ENCODE results near the gene XIAP. TPM values are rescaled to one million over a fixed set of nuclear protein-coding genes. Genes with fewer than 3 reads are reported as not detected.

Gene XIAP
- total RNA-seq, 1 donor from 2014 or later = 48.1 TPM

DNA sequence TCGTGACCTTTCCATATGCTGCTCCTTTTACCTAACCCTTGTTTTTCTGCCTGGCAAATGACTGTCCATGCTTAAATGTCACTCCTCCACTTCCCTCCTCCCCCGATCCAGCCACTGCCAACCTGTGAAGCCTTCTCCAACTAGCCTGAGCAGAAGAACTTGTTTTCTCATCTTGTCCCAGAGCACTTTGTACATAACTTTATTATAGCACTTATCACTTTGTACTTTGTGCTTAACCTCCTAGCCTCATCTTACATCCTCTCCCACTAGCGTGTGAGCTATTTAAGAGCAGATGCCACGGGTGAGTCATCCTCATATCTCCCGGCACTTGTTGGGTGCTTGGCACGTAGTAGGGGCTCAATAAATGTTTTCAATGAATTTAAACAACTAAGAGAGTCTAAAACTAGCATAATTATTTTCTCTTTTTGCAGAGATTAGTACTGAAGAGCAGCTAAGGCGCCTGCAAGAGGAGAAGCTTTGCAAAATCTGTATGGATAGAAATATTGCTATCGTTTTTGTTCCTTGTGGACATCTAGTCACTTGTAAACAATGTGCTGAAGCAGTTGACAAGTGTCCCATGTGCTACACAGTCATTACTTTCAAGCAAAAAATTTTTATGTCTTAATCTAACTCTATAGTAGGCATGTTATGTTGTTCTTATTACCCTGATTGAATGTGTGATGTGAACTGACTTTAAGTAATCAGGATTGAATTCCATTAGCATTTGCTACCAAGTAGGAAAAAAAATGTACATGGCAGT lies 46.9 kb downstream of the XIAP start:
- DNase-seq (ENCODE audit: low spot score) = no peak
- no peak overlapping the region for H3K4me3 Mint-ChIP-seq (ENCODE audit: unreplicated experiment)
- TF ChIP-seq, protein P1, sequence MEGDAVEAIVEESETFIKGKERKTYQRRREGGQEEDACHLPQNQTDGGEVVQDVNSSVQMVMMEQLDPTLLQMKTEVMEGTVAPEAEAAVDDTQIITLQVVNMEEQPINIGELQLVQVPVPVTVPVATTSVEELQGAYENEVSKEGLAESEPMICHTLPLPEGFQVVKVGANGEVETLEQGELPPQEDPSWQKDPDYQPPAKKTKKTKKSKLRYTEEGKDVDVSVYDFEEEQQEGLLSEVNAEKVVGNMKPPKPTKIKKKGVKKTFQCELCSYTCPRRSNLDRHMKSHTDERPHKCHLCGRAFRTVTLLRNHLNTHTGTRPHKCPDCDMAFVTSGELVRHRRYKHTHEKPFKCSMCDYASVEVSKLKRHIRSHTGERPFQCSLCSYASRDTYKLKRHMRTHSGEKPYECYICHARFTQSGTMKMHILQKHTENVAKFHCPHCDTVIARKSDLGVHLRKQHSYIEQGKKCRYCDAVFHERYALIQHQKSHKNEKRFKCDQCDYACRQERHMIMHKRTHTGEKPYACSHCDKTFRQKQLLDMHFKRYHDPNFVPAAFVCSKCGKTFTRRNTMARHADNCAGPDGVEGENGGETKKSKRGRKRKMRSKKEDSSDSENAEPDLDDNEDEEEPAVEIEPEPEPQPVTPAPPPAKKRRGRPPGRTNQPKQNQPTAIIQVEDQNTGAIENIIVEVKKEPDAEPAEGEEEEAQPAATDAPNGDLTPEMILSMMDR (IDR thresholded peaks at IDR 0.05; ENCODE audit: unreplicated experiment) = no peak
- H3K27me3 Mint-ChIP-seq (ENCODE audit: unreplicated experiment) = no peaks in the 10 kb centered on the region
- peak overlapping the region; percentile 82 for H3K27ac Mint-ChIP-seq (ENCODE audit: unreplicated experiment)
- peaks cover 4% of the 10 kb centered on the region for H3K4me1 Mint-ChIP-seq (ENCODE audit: unreplicated experiment)
- peaks cover 13% of the 10 kb centered on the region for H3K36me3 Mint-ChIP-seq (ENCODE audit: low read depth, unreplicated experiment)
- no peaks in the 10 kb centered on the region for H3K9me3 Mint-ChIP-seq (ENCODE audit: unreplicated experiment)

DNA sequence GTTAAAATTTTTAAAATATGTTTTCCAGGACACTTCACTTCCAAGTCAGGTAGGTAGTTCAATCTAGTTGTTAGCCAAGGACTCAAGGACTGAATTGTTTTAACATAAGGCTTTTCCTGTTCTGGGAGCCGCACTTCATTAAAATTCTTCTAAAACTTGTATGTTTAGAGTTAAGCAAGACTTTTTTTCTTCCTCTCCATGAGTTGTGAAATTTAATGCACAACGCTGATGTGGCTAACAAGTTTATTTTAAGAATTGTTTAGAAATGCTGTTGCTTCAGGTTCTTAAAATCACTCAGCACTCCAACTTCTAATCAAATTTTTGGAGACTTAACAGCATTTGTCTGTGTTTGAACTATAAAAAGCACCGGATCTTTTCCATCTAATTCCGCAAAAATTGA lies 49.7 kb downstream of the XIAP start:
- TF ChIP-seq, protein P1 (IDR thresholded peaks at IDR 0.05; ENCODE audit: unreplicated experiment) = no peak
- H3K4me1 Mint-ChIP-seq (ENCODE audit: unreplicated experiment) = peaks cover 4% of the 10 kb centered on the region
- DNase-seq (ENCODE audit: low spot score) = no peak
- no peak overlapping the region for H3K4me3 Mint-ChIP-seq (ENCODE audit: unreplicated experiment)
- no peaks in the 10 kb centered on the region for H3K9me3 Mint-ChIP-seq (ENCODE audit: unreplicated experiment)
- no peaks in the 10 kb centered on the region for H3K27me3 Mint-ChIP-seq (ENCODE audit: unreplicated experiment)
- no peak overlapping the region for H3K27ac Mint-ChIP-seq (ENCODE audit: unreplicated experiment)
- peaks cover 13% of the 10 kb centered on the region for H3K36me3 Mint-ChIP-seq (ENCODE audit: low read depth, unreplicated experiment)

DNA sequence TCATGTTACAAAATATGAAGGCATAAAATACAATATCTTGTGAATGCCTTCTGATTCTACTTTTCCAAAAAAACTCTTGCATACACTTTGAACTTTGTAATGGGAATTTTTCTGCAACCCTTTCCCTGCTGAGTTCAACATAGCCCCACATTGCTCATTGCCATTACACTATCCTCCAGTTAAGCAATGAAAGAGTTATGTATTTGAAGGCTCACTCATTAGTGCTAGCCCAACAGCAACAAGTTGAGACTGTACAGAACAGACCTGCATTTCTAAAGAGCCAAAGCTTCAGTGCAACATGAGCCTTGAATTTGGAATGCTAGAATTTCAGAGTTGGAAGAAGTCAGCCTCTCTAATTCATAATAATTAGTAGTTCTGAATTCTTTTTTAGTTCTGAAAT lies 57.2 kb downstream of the XIAP start:
- Mint-ChIP-seq H3K4me3 (ENCODE audit: unreplicated experiment) (no peak overlapping the region), H3K27me3 (ENCODE audit: unreplicated experiment) (no peaks in the 10 kb centered on the region), H3K4me1 (ENCODE audit: unreplicated experiment) (no peaks in the 10 kb centered on the region), H3K27ac (ENCODE audit: unreplicated experiment) (no peak overlapping the region), H3K36me3 (ENCODE audit: low read depth, unreplicated experiment) (no peaks in the 10 kb centered on the region), H3K9me3 (ENCODE audit: unreplicated experiment) (no peaks in the 10 kb centered on the region)
- TF ChIP-seq, protein P1 (IDR thresholded peaks at IDR 0.05; ENCODE audit: unreplicated experiment) = no peak
- no peak for DNase-seq (ENCODE audit: low spot score)

DNA sequence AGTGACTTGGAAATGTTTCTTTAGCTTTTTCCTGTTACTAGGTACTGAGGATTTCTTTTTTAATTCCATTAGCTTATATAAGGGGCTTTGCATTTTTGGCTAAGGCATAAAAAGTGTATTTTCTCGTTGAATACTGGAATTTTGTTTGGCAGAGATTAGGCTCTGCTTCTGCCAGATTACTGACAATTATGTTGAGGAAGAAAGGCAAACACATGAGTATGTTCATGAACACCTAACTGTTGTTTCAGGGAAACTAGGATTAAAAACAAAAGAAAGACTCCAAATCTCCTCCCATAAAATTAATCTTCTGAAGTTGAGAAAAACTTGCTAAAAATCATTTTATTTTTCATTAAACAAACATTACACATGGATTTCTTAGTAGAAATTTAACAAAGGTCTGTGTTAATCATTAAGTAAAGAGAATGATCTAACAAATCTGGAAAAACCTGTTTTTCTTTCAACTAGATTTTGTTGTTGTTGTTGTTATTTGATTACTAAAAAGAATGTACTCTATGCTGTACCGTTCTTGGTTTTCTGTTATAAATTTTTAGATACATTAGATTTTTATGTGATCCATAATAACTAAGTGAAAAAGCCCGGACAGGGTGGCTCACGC lies 58.4 kb downstream of the XIAP start:
- Mint-ChIP-seq H3K4me3 (ENCODE audit: unreplicated experiment) (no peak overlapping the region), H3K9me3 (ENCODE audit: unreplicated experiment) (no peaks in the 10 kb centered on the region), H3K27ac (ENCODE audit: unreplicated experiment) (no peak overlapping the region), H3K27me3 (ENCODE audit: unreplicated experiment) (no peaks in the 10 kb centered on the region), H3K36me3 (ENCODE audit: low read depth, unreplicated experiment) (no peaks in the 10 kb centered on the region), H3K4me1 (ENCODE audit: unreplicated experiment) (no peaks in the 10 kb centered on the region)
- no peak for DNase-seq (ENCODE audit: low spot score)
- TF ChIP-seq, protein P1 (IDR thresholded peaks at IDR 0.05; ENCODE audit: unreplicated experiment) = no peak

Data from endothelial cell (in vitro differentiated cells).